ENCODE measurements around the gene RHOF. TPM values are rescaled to one million over a fixed set of nuclear protein-coding genes. Genes with fewer than 3 reads are reported as not detected.

RHOF gene
- total RNA-seq, 1 experiment from 2014 or later, result 116 TPM

- CTCF ChIA-PET, result no interaction called here
- Histone ChIP-seq H3K79me2 (ENCODE audit: insufficient read depth, low read length) (no peaks in the 10 kb centered on the region; the same call in 1 of the 2 replicates), H3K36me3 (ENCODE audit: control insufficient read depth in 1 of 2, insufficient read depth in 2 of 2, low read length in 2 of 2) (peaks cover 20 to 31% of the 10 kb centered on the region in 2 experiments; a peak in 3 of 4 replicates), H3K27ac (ENCODE audit: low read depth, low read length) (no peak overlapping the region), H3K4me1 (ENCODE audit: control insufficient read depth in 1 of 2, insufficient read depth in 2 of 2, low read length in 2 of 2) (no peaks in the 10 kb centered on the region), H3K4me2 (ENCODE audit: low read length) (no peak overlapping the region), H2AFZ (ENCODE audit: low read depth, low read length, poor library complexity, severe bottlenecking) (no peak overlapping the region), H3K9me3 (ENCODE audit: control insufficient read depth in 1 of 2, insufficient read depth in 1 of 2, low read depth in 1 of 2, low read length in 2 of 2) (no peaks in the 10 kb centered on the region), H3K9ac (ENCODE audit: low read length) (no peak overlapping the region), H3K4me3 (replicated peaks in 1 of 2; ENCODE audit: low read depth in 1 of 2, low read length in 2 of 2) (no peak overlapping the region), H3K27me3 (ENCODE audit: insufficient read depth, low read length) (no peaks in the 10 kb centered on the region), H4K20me1 (ENCODE audit: insufficient read depth) (no peaks in the 10 kb centered on the region), H3K9me2 (ENCODE audit: insufficient read depth) (no peaks in the 10 kb centered on the region)
- no peak for DNase-seq (ENCODE audit: low read depth, low spot score)
- POLR2A ChIA-PET, result no interaction called here
- RAD21 ChIA-PET (ENCODE audit: low non-redundant PET in 1 of 2, low total read pairs in 2 of 2, uncharacterized antibody in 2 of 2, unreplicated experiment in 2 of 2), result no interaction called here
- TF ChIP-seq CTCF (IDR thresholded peaks at IDR 0.05 in 2 of 3, conservative IDR thresholded peaks at IDR 0.05 in 1 of 3; ENCODE audit: borderline replicate concordance in 1 of 3, insufficient read depth in 1 of 3, low read depth in 2 of 3, low read length in 2 of 3) (no peak), YY1 (IDR thresholded peaks at IDR 0.05; ENCODE audit: extremely low read depth, insufficient replicate concordance, low read depth, low read length) (no peak), EGR1 (IDR thresholded peaks at IDR 0.05; ENCODE audit: low read depth) (no peak)
- no TSS peak for BruUV-seq (replicated peaks)
- intact Hi-C loops (cut with micrococcal nuclease), result no loop called here
- ATAC-seq, result no peak
Observed at GRCh38 chr12:121823101-121823726, 29.7 kb upstream of the RHOF start.

GRCh38 chr12:121822393-121823100, 29.1 kb upstream of the RHOF start:
- no peaks in the 10 kb centered on the region for H3K27me3 ChIP-seq (ENCODE audit: insufficient read depth, low read length)
- no peaks in the 10 kb centered on the region for H3K9me2 ChIP-seq (ENCODE audit: insufficient read depth)
- H3K4me1 ChIP-seq (ENCODE audit: control insufficient read depth in 1 of 2, insufficient read depth in 2 of 2, low read length in 2 of 2), result no peaks in the 10 kb centered on the region
- ChIA-PET POLR2A (no interaction called here), RAD21 (ENCODE audit: low non-redundant PET in 1 of 2, low total read pairs in 2 of 2, uncharacterized antibody in 2 of 2, unreplicated experiment in 2 of 2) (no interaction called here), CTCF (no interaction called here)
- H3K9ac ChIP-seq (ENCODE audit: low read length), result no peak overlapping the region
- TF ChIP-seq SP1 (IDR thresholded peaks at IDR 0.05; ENCODE audit: low read depth) (no peak), FOSL1 (IDR thresholded peaks at IDR 0.05; ENCODE audit: low read depth) (no peak), TCF7L2 (IDR thresholded peaks at IDR 0.05; ENCODE audit: borderline replicate concordance, extremely low read depth, insufficient read depth, insufficient read length) (no peak), ZBTB33 (IDR thresholded peaks at IDR 0.05; ENCODE audit: extremely low read depth, insufficient replicate concordance, low read length) (no peak), ZNF274 (IDR thresholded peaks at IDR 0.05; ENCODE audit: low read depth, low read length) (no peak), ATF3 (IDR thresholded peaks at IDR 0.05) (no peak), POLR2A (IDR thresholded peaks at IDR 0.05; ENCODE audit: borderline replicate concordance, extremely low read depth, insufficient read depth, insufficient read length) (no peak), CTCF (IDR thresholded peaks at IDR 0.05 in 2 of 3, conservative IDR thresholded peaks at IDR 0.05 in 1 of 3; ENCODE audit: borderline replicate concordance in 1 of 3, insufficient read depth in 1 of 3, low read depth in 2 of 3, low read length in 2 of 3) (no peak)
- DNase-seq (ENCODE audit: low read depth, low spot score) (no peak), ATAC-seq (no peak)
- no peak overlapping the region for H3K4me3 ChIP-seq (replicated peaks in 1 of 2; ENCODE audit: low read depth in 1 of 2, low read length in 2 of 2)
- no TSS peak for BruUV-seq (replicated peaks)
- no peak overlapping the region for H2AFZ ChIP-seq (ENCODE audit: low read depth, low read length, poor library complexity, severe bottlenecking)
- no peaks in the 10 kb centered on the region for H3K9me3 ChIP-seq (ENCODE audit: control insufficient read depth in 1 of 2, insufficient read depth in 1 of 2, low read depth in 1 of 2, low read length in 2 of 2)
- no peak overlapping the region for H3K4me2 ChIP-seq (ENCODE audit: low read length)
- H3K79me2 ChIP-seq (ENCODE audit: insufficient read depth, low read length), result no peaks in the 10 kb centered on the region; the same call in 1 of the 2 replicates
- peaks cover 23 to 31% of the 10 kb centered on the region in 2 experiments; a peak in 3 of 4 replicates for H3K36me3 ChIP-seq (ENCODE audit: control insufficient read depth in 1 of 2, insufficient read depth in 2 of 2, low read length in 2 of 2)
- no peaks in the 10 kb centered on the region for H4K20me1 ChIP-seq (ENCODE audit: insufficient read depth)
- intact Hi-C loops (cut with micrococcal nuclease), result no loop called here
- H3K27ac ChIP-seq (ENCODE audit: low read depth, low read length), result no peak overlapping the region

Data from HCT116 (cell line).